A673 (cell line): ENCODE measurements around the gene C19orf85. TPM values are rescaled to one million over a fixed set of nuclear protein-coding genes. Genes with fewer than 3 reads are reported as not detected.
A peak's percentile ranks its signal among the peaks of the same experiment; 100 is the strongest.

Source experiments
- BruUV-seq: library from RNA; stranded (reverse); fragments of 400-500 nt; replicated peaks from 2 replicates; lab custom pipeline; 2021; lab: Mats Ljungman, UMichigan
- CTCF ChIA-PET: fragments of 300-600 bp; sonication (Branson Sonifier 250); formaldehyde crosslinking; loops from one replicate; lab custom pipeline; 2022; ENCODE audit warnings: antibody characterized with exemption; lab: Charles Lee
- POLR2A ChIA-PET: fragments of 300-600 bp; sonication (Branson Sonifier 250); formaldehyde crosslinking; loops from one replicate; lab custom pipeline; 2022; ENCODE audit warnings: antibody characterized with exemption; ENCODE audit not compliant: low non-redundant PET; lab: Charles Lee
- DNase-seq: peaks from one replicate; pipeline ENCODE4 v3.0.0-alpha.2; 2015; ENCODE audit warnings: low spot score
- H3K27ac ChIP-seq: fragments of 200-600 bp; sonication (generic); 2 replicates; pipeline ENCODE4 v1.5.1; 2016; ENCODE audit warnings: mixed run types, low read depth, mild to moderate bottlenecking, mixed read lengths, antibody characterized with exemption, low read length; ENCODE audit not compliant: poor library complexity, severe bottlenecking
- H3K27me3 ChIP-seq: fragments of 200-600 bp; sonication (generic); replicated peaks from 2 replicates; pipeline ENCODE4 v1.6.1; 2017; ENCODE audit warnings: mixed run types, low read depth, mild to moderate bottlenecking, mixed read lengths, antibody characterized with exemption, low read length; ENCODE audit not compliant: insufficient read depth, poor library complexity
- H3K36me3 ChIP-seq: fragments of 200-600 bp; sonication (generic); 2 replicates; pipeline ENCODE4 v1.6.1; 2016; ENCODE audit warnings: mixed run types, mild to moderate bottlenecking, mixed read lengths, antibody characterized with exemption, low read length; ENCODE audit not compliant: insufficient read depth, poor library complexity, severe bottlenecking
- H3K4me1 ChIP-seq: fragments of 200-600 bp; sonication (generic); 2 replicates; pipeline ENCODE4 v1.6.1; 2017; ENCODE audit warnings: mixed run types, mild to moderate bottlenecking, mixed read lengths, antibody characterized with exemption, low read length; ENCODE audit not compliant: insufficient read depth, poor library complexity, severe bottlenecking
- H3K4me3 ChIP-seq: fragments of 200-600 bp; sonication (generic); 2 replicates; pipeline ENCODE4 v1.5.1; 2016; ENCODE audit warnings: low read depth, mixed run types, mild to moderate bottlenecking, mixed read lengths, low read length; ENCODE audit not compliant: poor library complexity, severe bottlenecking
- H3K9me3 ChIP-seq: fragments of 200-600 bp; sonication (generic); 2 replicates; pipeline ENCODE4 v1.6.1; 2016; ENCODE audit warnings: mixed run types, low read depth, mild to moderate bottlenecking, mixed read lengths, antibody characterized with exemption, low read length; ENCODE audit not compliant: poor library complexity, severe bottlenecking
- CTCF ChIP-seq: fragments of 300-800, 200-600 bp; sonication (generic); conservative IDR thresholded peaks from 2 replicates; pipeline ENCODE4 v1.5.1; 2017; ENCODE audit warnings: low read depth, mild to moderate bottlenecking, antibody characterized with exemption, low read length, moderate library complexity, mixed read lengths
- EZH2 ChIP-seq: fragments of 200-600 bp; sonication (generic); IDR thresholded peaks from 2 replicates; pipeline ENCODE4 v1.6.1; 2017; ENCODE audit warnings: borderline replicate concordance, low read depth, mild to moderate bottlenecking, mixed read lengths, antibody characterized with exemption, low read length; ENCODE audit not compliant: poor library complexity, severe bottlenecking
- intact Hi-C: fragments of 100-400 bp; cut with micrococcal nuclease; formaldehyde crosslinking; loops from one replicate; pipeline ENCODE4 v1.10.0; 2022; ENCODE audit not compliant: unreplicated experiment
- total RNA-seq: library from RNA; stranded (reverse); gene quantifications from 2 replicates; pipeline ENCODE4 v1.2.3, GENCODE V29; 2021

Gene C19orf85
- total RNA-seq, 1 experiment from 2014 or later = not detected

DNA sequence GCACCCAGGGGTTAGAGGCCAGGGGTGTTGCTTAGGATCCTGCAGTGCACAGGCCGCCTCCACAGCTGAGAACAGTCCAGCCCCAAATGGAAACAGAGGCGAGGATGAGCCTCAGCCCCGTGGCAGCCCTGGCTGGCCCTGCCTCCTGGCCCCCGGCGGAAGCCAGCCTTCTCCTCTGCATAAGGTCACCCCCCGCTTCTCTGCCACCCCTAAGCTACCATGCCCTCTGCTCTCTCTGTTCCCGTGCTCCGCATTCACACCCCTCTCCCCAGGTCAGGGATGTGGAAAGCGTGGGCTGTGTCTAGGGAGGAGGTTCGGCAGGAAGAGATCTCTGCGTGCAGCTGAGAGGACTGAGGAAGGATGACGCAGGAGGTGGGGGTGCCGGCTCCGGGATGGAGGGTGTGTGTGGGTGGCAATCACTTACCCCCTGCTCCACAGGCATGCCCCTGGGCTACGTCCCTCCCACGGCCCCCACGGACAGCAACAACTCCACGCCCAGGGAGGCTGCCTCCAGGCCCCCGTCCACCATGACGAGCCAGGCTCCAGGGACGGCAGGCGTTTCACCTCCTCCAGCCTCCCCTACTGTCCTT, 29.7 kb upstream of the C19orf85 start:
- H3K4me3 ChIP-seq = no peak overlapping the region
- no peaks in the 10 kb centered on the region for H3K36me3 ChIP-seq
- DNase-seq = no peak
- H3K9me3 ChIP-seq = no peaks in the 10 kb centered on the region
- peaks cover 4% of the 10 kb centered on the region for H3K4me1 ChIP-seq
- peak overlapping the region; percentile 13 for H3K27ac ChIP-seq
- no peak for TF ChIP-seq CTCF
- TF ChIP-seq EZH2 = no peak
- POLR2A ChIA-PET = interaction anchor here (0.5 kb wide), 1 partner anchor 17 kb away, joined by 3 read pairs; no protein-coding TSS in a partner anchor
- no peaks in the 10 kb centered on the region for H3K27me3 ChIP-seq
- no TSS peak for BruUV-seq
- intact Hi-C loops = no loop called here
- CTCF ChIA-PET = interaction anchor here (0.6 to 0.8 kb wide), 2 partner anchors 10 to 1067 kb away, joined by 3 to 5 read pairs; no protein-coding TSS in a partner anchor

DNA sequence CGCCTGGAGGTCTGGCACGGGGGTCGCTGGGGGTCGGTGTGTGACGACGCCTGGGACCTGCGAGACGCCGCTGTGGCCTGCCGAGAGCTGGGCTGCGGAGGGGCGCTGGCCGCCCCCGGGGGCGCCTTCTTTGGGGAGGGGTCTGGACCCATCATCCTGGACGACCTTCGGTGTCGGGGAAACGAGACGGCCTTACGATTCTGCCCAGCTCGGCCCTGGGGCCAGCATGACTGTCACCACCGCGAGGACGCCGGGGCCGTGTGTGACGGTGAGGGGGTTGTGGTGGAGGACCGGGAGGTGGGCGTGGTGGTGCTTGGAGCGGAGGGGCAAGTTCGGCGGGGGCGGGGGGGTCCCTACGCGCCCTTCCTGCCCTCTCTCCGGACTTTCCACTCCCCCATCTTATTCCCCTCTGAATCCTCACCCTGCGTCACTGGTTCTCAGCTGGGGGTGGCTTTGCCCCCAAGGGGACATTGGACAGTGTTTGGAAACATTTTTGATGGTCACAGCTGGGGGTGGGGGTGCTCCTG, 29.2 kb upstream of the C19orf85 start:
- H3K27me3 ChIP-seq = no peaks in the 10 kb centered on the region
- BruUV-seq = no TSS peak
- POLR2A ChIA-PET = no interaction called here
- intact Hi-C loops = no loop called here
- no peak overlapping the region for H3K4me3 ChIP-seq
- no peak for TF ChIP-seq CTCF
- no peak for TF ChIP-seq EZH2
- peaks cover 4% of the 10 kb centered on the region for H3K4me1 ChIP-seq
- no peak overlapping the region for H3K27ac ChIP-seq
- DNase-seq = no peak
- CTCF ChIA-PET = interaction anchor here (0.6 kb wide), 1 partner anchor 1066 kb away, joined by 5 read pairs; no protein-coding TSS in a partner anchor
- no peaks in the 10 kb centered on the region for H3K9me3 ChIP-seq
- H3K36me3 ChIP-seq = no peaks in the 10 kb centered on the region

GRCh38 chr19:55493052-55493644, 28.6 kb upstream of the C19orf85 start:
- BruUV-seq = no TSS peak
- POLR2A ChIA-PET = no interaction called here
- TF ChIP-seq CTCF (no peak), EZH2 (no peak)
- intact Hi-C loops = no loop called here
- CTCF ChIA-PET = no interaction called here
- DNase-seq = no peak
- no peaks in the 10 kb centered on the region for H3K36me3 ChIP-seq
- H3K27ac ChIP-seq = no peak overlapping the region
- H3K4me1 ChIP-seq = peaks cover 6% of the 10 kb centered on the region
- H3K27me3 ChIP-seq = no peaks in the 10 kb centered on the region
- no peaks in the 10 kb centered on the region for H3K9me3 ChIP-seq
- no peak overlapping the region for H3K4me3 ChIP-seq
